GM19467 (cell line): ENCODE data around the gene MIEF1.

Source experiments
- ATAC-seq: cut with Tn5 transposase; IDR thresholded peaks from one replicate; pipeline ENCODE4 v1.9.1; 2021; ENCODE audit warnings: mild to moderate bottlenecking, moderate library complexity; ENCODE audit not compliant: unreplicated experiment

The MIEF1 gene

DNA sequence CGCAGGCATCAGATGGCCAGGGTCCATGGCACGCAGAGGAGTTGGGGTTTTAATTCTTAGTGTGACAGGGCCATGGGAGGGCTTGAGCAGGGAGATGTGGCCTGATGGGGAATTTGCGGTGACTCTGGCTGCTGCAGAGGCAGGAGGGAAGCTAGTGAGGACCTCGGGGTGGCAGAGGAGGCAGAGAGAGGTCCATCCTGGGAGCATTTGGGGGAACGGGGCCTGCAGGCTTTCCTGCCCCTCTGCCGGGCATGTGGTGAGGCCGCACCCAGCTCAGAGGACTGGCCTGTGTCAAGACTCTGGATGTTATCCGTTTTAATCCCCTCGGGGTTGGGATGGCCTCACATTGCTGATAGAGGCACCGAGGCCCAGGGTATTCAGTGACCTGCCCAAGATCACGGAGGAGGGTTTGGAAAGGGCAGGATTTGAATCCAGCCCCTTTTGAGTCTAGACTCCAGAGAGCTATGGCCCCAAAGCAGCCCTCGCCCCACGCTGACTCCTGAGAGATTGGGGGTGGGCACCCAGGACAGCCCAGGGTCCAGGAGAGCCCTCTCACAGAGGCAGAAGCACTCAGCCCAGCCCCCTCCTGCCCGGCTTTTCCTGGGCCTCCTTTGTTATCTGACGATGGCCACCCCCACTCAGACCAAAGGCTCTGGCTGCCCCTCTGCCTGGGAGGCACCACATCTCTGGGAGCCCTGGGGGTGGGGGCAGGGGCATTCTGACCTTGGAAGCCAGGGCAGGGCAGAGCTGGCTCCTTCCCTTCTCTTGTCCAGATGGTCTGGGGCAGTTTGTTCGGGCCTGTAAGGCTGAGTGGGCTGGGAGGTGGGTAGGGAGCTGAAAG lies 31.4 kb upstream of the MIEF1 start:
- ATAC-seq: no peak

DNA sequence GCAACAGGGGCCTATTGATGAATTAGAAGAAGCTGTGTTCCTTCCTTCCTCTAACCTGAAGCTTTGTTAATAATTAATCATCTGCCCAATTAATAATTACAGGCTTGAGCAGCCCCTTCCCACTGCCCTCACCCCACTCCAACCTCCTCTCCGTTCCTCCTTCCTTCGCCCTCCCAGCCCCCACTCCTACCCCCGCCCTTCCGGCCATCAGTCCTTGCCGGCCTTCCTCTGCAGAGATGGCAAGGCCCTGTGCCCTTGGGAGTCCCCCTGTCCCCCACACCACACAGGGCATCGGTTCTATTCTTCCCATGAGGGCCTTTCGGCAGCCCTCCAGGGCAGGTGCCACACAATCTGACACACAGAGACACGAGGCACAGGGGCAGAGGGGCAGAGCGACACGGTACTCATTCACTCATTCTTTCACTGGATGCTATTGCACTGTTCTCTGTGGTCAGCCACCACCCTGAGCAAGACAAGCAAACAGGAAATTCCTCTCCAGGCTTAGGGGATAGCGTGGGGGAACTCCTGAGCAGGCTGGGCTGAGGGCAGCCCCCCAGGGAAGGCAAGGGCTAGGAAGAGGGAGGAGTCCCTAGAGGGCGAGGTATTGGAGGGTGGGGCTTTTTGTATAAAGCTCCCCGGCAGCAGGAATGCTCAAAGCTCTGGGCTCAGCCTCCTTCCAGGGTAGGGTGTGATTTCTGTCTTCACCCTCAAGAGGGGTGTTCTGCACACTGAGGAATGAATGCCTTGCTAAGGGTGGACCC lies 30.5 kb upstream of the MIEF1 start:
- no peak for ATAC-seq

DNA sequence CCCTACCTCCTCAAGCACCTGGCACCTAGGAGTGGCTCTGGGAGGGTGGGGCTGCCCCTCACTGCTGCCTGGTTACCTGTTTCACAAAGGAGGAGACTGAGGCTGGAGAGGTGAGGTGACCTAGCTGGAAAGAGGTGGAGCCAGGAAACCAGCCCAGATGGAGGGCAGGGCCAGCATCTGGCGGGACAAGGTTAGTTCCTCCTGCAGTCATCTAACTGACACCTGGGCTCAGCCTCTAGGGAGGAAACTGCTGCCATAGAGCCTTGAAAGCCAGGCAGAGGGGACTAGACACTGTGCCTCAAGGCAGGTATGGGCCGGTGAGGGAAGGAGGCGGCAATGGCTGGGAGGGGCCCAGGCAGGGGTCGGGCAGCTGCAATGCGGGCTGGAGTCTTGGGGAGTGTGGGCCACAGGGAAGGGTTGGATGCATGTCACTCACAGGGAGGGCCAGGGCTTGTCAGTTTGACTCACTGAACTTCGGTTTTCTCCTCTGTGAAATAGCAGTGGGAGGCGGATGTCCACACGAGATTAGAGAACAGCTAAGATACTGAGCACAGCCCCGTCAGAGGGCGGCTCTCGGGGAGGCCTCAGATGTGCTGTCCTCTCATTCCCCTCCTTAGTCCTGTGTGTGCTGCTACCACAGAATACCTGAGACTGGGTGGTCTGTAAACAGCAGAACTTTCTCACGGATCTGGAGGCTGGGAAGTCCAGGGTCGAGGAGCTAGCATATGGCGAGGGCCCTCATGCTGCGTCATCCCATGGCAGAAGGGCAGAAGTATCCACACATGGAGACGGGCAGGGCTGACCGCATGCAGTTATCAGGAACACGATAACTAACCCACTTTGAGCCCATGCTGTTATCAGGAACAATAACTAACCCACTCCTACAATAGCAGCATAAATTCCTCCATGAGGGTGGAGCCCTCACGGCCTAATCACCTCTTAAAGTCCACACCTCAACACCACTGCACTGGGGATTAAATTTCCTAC lies 29.2 kb upstream of the MIEF1 start:
- ATAC-seq: no peak

DNA sequence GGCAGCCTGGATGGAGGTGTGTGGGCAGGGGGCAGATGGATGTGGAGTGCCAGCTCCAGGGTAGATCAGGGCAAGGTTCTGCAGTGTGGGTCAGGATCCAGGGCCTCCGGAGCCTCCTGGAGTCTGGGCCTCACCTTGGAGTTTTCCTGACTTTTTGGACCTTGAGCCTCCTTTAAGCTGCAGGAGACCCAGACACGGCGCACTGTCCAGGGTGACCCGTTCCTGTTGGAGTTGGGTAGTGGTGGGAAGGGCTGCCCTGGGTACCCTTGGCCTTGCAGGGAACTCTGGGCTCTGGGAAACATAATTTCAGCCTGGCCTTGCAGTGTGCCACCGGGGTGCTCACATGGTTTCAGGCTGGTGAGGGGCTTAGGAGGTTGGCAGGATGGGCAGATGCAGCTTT lies 28.2 kb upstream of the MIEF1 start:
- ATAC-seq: no peak

DNA sequence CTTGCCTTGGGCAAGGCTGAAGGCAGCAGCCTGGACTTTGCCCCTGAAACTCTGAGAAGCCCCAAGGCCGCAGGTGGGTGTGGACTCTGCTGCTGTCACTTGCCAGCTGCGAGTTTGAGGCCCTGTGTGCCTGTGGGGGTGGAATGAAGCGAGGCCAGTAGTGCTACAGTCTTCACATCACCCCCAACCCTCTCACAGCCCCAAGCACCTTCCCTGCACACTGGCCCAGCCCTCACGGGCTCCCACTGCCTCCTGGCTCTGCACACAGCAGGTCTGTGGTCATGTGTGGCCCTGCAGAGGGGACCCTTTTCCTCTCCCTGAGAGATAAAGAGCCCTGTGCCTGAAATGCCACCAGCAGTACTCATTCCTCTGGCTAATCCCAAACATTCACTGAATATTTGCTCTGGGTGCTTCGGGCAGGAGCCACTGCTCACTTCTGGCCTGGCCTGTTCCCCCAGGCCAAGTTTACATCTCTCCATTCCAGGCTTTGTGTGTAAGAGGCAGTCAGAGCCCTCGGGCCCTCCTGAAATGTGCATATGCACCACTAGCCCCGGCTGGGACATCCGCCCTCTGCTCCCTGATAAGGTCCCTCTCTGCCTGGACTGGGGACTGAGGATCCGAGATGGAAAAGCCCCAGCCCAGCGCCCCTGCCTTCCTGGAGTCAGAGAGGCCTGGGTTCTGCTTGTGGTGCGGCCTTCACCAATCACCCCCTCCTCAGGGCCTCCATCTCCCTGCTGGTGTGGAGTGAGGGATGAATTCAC lies 27.6 kb upstream of the MIEF1 start:
- no peak for ATAC-seq

DNA sequence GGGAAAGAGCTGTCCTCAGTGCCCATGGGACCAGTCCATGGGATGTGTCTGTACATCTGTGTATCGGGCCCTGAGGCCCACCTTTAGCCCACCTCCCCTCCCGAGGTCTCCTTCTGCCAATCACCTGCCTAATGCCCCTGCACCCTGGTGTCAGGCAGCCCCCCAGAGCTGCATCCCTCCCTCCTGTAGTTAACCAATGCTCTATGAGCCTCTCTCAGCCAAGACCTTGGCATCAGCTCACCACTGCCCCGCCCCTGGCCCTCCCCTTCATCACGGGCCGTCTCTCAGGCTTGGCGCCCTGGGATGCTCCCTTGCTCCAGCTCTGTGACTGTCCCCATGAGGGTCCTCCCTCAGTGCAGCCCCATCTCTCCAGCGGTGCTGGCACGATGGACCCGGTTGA lies 26.8 kb upstream of the MIEF1 start:
- ATAC-seq: no peak

DNA sequence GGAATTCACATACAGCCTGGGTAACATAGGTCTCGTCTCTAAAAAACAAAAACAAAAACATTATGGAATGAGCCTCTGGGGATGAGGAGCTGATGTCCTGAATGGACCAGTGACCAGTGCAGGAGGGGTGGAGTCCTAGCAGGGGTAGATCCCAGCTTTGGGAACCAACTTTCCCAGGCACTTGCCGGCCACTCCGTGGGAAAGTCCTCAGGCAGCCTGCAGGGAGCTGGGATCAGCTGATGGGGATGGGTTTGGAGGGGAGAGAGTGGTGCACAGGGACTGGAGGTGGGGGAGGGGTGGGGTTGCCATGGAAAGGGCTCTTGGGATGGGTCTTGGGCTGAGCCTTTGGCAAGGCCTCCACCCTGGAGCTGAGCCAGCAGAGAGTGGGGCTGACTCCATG lies 26.2 kb upstream of the MIEF1 start:
- no peak for ATAC-seq

DNA sequence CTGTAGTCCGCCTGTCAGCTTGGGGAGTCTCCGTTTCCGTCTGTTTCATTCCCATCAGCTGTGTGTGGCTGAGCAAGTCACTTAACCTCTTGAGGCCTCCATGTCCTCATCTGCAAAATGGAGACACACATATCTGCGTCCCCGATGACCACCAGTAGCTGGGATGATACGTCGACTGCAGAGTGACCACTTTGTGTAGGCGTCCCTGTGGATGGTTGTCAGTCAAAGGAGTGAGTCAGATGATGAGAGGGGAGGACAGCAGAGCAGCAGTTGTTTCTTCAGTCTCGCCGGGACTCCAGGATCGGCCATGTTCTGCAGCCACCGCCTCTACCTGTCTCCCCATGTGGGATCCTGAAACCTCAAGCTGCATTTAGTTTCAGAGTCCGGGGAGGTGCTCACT lies 25.4 kb upstream of the MIEF1 start:
- ATAC-seq: no peak

DNA sequence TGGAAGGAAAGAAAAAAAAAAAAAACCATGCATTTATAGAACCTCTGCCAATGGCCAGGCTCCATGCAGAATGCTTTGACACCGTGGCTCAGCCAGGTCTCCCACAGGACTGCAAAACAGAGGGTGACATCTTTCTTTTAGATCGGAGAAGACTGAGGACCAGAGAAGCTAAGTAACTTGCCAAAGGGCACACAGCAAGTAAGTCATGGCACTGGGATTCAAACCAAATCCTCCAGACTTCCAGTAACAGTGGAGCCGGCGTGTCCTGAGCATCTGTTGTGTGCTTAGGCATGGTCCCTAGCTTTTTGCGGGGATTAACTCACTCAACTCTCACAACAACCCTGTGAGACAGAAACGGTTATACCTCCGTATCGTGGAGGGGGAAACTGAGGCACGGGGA lies 24.5 kb upstream of the MIEF1 start:
- ATAC-seq: no peak

DNA sequence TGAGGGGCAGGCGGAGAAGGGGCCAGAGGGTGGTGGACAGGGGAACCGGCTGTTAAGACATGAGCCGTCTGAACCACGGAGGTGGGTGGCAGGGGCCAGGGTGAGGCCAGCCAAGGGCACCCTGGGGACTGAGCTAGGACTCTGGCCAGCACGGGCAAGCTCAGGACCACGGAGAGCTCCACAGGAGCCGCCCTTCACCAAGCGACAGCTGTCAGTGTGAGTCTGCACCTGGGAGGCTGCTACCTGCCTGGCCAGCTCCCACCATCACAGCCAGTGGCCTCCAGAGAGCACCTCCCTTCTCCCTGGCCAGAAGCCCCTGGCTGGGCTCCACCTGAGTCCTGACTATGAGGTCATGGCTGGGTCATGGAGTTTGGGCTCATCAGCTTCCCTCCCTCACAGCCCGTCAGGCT lies 23.6 kb upstream of the MIEF1 start:
- no peak for ATAC-seq

DNA sequence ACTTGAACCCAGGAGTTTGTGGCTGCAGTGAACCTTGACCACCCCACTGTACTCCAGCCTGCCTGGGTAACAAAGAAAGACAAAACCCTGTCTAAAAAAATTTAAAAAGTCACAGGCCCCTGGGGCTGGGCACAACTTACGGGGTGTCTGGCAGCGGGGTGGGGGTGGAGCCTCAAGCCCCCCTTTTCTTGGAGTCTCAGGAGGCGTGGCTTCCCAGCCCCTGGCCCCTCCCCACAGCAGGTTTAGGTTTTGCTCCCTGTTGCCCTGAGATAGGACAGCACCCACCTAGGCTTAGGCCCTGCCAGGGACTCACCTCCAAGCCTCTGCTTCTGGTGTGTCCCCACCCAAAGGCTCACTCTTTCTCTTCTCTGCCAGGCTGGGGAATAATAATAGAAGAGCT lies 22.8 kb upstream of the MIEF1 start:
- no peak for ATAC-seq

DNA sequence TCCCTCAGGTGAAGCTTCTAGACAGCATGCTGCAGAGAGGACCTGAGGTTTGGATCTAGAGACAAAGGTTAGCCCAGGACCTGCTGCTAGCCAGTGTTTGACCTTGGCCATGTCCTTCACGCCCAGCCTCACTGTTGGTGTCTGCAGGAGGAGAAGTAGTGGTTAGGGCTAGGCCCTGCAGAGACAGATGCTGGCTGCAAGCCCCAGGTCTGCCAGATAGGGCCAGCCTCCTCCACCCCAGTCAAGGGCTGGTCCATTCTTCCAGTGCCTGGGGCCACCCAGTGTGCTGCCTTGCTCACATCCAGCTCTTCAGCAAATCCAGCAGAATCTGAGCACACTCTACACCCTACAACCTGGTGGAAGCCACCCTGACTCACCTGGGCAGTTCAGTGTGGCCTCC lies 21.5 kb upstream of the MIEF1 start:
- no peak for ATAC-seq

DNA sequence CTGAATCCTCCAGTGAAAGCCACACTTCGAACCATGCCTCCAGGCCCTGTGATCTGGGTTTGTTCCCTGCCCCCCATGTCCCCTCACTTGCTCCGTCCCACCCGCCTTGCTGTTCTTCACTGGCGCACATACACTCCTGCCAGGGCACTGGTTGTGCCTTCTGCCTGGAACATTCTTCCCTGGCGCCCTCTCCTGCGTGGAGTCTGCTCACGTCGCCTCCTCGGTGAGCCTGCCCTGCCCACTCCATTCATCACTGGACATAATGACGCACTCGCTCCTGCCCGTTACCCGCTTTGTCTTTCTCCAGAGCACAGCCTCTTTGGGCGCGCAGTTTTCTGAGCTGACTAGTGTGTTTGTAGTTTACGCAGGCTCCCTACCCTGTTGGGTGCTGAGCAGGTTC lies 21.0 kb upstream of the MIEF1 start:
- no peak for ATAC-seq

DNA sequence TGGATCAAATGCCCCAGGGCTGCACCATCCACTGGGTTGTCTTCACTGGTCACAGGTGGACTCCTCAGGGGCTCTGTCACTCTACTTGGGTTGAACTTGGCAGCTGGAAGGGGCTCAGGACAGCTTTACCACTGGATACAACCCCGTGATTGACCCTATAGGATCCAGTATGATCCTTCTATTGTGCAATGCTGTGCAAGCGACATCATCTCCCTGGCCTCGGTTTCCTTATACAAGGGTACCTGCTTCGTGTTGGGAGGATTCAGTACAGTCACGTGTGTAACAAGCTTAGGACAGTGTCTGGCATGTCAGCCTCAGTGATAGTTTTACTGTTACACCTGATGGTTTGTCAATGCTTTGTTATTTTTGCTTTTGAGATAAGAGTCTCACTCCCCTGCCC lies 20.5 kb upstream of the MIEF1 start:
- ATAC-seq: no peak

DNA sequence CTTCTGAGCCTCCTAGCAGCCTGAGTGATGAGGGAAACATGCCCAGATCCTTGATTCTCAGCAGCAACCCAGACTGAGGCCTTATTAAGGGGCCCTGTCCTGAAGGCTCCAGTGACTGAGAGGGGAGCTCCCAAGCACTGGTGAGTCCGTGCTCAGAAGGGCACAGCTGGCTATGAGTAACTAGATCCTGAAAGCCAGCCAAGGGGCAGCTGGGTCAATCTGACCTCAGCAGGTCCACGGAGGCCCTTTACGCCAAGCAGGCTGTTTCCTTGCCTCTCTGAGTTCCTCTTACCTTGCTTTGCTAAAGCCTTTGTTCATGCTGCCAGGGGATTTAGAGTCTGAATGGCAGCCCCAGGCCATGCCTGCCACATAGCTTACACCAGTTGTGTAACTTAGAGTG lies 19.3 kb upstream of the MIEF1 start:
- no peak for ATAC-seq

DNA sequence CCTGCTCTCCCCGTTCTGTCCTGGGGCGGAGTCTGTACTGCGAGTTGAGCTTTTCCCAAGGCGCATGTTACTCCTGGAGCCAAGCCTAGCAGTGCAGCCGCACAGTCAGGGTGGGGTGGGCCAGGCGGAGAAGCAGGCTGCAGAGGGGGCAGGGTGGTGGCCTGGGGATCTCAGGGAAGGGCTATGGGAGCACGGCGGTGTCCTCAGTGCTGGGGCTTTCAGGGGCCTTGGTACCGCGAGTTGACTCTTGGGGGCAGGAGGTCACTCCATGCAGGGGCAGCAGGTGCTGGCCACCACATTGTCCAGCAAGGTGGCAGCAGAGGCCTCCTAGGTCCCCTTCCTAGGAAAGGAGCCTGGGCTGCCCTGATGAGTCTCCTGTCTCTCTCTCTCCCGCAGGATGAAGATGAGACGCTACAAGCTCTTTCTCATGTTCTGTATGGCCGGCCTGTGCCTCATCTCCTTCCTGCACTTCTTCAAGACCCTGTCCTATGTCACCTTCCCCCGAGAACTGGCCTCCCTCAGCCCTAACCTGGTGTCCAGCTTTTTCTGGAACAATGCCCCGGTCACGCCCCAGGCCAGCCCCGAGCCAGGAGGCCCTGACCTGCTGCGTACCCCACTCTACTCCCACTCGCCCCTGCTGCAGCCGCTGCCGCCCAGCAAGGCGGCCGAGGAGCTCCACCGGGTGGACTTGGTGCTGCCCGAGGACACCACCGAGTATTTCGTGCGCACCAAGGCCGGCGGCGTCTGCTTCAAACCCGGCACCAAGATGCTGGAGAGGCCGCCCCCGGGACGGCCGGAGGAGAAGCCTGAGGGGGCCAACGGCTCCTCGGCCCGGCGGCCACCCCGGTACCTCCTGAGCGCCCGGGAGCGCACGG lies 14.9 kb upstream of the MIEF1 start:
- no peak for ATAC-seq

DNA sequence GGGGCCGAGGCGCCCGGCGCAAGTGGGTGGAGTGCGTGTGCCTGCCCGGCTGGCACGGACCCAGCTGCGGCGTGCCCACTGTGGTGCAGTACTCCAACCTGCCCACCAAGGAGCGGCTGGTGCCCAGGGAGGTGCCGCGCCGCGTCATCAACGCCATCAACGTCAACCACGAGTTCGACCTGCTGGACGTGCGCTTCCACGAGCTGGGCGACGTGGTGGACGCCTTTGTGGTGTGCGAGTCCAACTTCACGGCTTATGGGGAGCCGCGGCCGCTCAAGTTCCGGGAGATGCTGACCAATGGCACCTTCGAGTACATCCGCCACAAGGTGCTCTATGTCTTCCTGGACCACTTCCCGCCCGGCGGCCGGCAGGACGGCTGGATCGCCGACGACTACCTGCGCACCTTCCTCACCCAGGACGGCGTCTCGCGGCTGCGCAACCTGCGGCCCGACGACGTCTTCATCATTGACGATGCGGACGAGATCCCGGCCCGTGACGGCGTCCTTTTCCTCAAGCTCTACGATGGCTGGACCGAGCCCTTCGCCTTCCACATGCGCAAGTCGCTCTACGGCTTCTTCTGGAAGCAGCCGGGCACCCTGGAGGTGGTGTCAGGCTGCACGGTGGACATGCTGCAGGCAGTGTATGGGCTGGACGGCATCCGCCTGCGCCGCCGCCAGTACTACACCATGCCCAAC lies 14.1 kb upstream of the MIEF1 start:
- no peak for ATAC-seq

DNA sequence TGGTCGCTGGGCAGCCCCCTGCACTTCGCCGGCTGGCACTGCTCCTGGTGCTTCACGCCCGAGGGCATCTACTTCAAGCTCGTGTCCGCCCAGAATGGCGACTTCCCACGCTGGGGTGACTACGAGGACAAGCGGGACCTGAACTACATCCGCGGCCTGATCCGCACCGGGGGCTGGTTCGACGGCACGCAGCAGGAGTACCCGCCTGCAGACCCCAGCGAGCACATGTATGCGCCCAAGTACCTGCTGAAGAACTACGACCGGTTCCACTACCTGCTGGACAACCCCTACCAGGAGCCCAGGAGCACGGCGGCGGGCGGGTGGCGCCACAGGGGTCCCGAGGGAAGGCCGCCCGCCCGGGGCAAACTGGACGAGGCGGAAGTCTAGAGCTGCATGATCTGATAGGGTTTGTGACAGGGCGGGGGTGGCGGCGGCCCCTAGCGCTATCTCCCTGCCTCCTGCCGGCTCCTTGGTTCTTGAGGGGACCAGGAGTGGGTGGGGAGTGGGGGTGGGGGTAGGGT lies 13.5 kb upstream of the MIEF1 start:
- no peak for ATAC-seq
